ENCODE results near the gene HOXB5. TPM values are rescaled to one million over a fixed set of nuclear protein-coding genes. Genes with fewer than 3 reads are reported as not detected.

The HOXB5 gene
- total RNA-seq, 1 experiment from 2014 or later = not detected

- no CpG with 5 or more reads among the region's 43 CpGs for WGBS (ENCODE audit: extremely low coverage, insufficient read length, low lambda C conversion rate)
- H3K27me3 ChIP-seq (ENCODE audit: insufficient read depth, low read length) = peaks cover 96% of the 10 kb centered on the region
- H3K23ac ChIP-seq (ENCODE audit: insufficient read length, low read depth, low read length) = no peak overlapping the region
- Mint-ChIP-seq H3K36me3 (ENCODE audit: insufficient read depth in 1 of 3, low read depth in 3 of 3) (no peaks in the 10 kb centered on the region; a peak in 2 of 7 replicates), H3K9me3 (peaks cover 7 to 19% of the 10 kb centered on the region in 2 experiments; a peak in 4 of 5 replicates), H3K27ac (no peak overlapping the region), H3K4me3 (peak overlapping the region in 1 of 2 experiments; percentile 59; a peak in 4 of 5 replicates), H3K27me3 (ENCODE audit: low read depth) (peaks cover 59% of the 10 kb centered on the region), H3K4me1 (peaks cover 2 to 31% of the 10 kb centered on the region in 2 experiments)
- H3K4me2 ChIP-seq (ENCODE audit: insufficient read depth, insufficient read length, low read length) = no peak overlapping the region
- no peak overlapping the region for H3K27ac ChIP-seq (ENCODE audit: insufficient read length, low read depth, low read length)
- no peak overlapping the region for H2BK120ac ChIP-seq (ENCODE audit: low read depth, low read length, poor library complexity, severe bottlenecking)
- H3K14ac ChIP-seq (ENCODE audit: insufficient read depth, low read length) = no peak overlapping the region
- H3K23me2 ChIP-seq (ENCODE audit: insufficient read length, low read depth, low read length, poor library complexity, severe bottlenecking) = no peaks in the 10 kb centered on the region
- H4K20me1 ChIP-seq (ENCODE audit: control insufficient read depth, insufficient read depth, insufficient read length) = no peaks in the 10 kb centered on the region
- no peak overlapping the region for H3K18ac ChIP-seq (ENCODE audit: insufficient read length, low read depth, low read length)
- H3T11ph ChIP-seq (ENCODE audit: low read length) = no peak overlapping the region
- H3K9me3 ChIP-seq (ENCODE audit: control insufficient read depth, low read depth, low read length) = no peaks in the 10 kb centered on the region
- no peaks in the 10 kb centered on the region for H3K79me1 ChIP-seq (ENCODE audit: insufficient read depth, low read depth, low read length, poor library complexity, severe bottlenecking)
- H2BK5ac ChIP-seq (ENCODE audit: insufficient read length, low read length) = no peak overlapping the region
- no peak overlapping the region for H4K8ac ChIP-seq (replicated peaks; ENCODE audit: insufficient read length, low read depth, low read length)
- DNase-seq = no peak
- no peak overlapping the region for H3K4ac ChIP-seq (ENCODE audit: low read depth, low read length)
- no peak overlapping the region for H2BK20ac ChIP-seq (ENCODE audit: low read depth, low read length, poor library complexity, severe bottlenecking)
- H3K4me1 ChIP-seq (ENCODE audit: insufficient read depth, low read length) = no peaks in the 10 kb centered on the region
- no peak overlapping the region for H3K9ac ChIP-seq (ENCODE audit: extremely low read depth, insufficient read length, low read length)
- H3K79me2 ChIP-seq (ENCODE audit: insufficient read depth, low read length) = no peaks in the 10 kb centered on the region
- H4K5ac ChIP-seq (ENCODE audit: insufficient read length, low read depth, low read length) = no peak overlapping the region
- H2BK15ac ChIP-seq (ENCODE audit: low read depth, low read length) = no peak overlapping the region
- H2AFZ ChIP-seq (ENCODE audit: low read length) = no peak overlapping the region
- TF ChIP-seq CTCF (conservative IDR thresholded peaks at IDR 0.05) = no peak
- no peak overlapping the region for H2AK5ac ChIP-seq (ENCODE audit: insufficient read length, low read length)
- H3K56ac ChIP-seq (ENCODE audit: insufficient read length, low read depth, low read length) = no peak overlapping the region
- no peak overlapping the region for H2BK12ac ChIP-seq (ENCODE audit: insufficient read length, low read depth, low read length)
- no peak overlapping the region for H4K91ac ChIP-seq (ENCODE audit: insufficient read length, low read depth, low read length)
These were observed 14.7 kb downstream of the HOXB5 start for GRCh38 chr17:48578616-48579470.
